Gastroesophageal sphincter (tissue), 3 donors: ENCODE measurements around the gene MFAP3.

Experiments used
- EP300 ChIP-seq: sonication (generic); formaldehyde crosslinking; IDR thresholded peaks from one replicate; pipeline ENCODE4 v1.6.1; 2017; ENCODE audit warnings: antibody characterized with exemption, mild to moderate bottlenecking
- POLR2A ChIP-seq, 2 donors: fragments of 450-650 bp; IDR thresholded peaks; one replicate each; pipeline ENCODE4 v1.6.1; 2017; ENCODE audit warnings: antibody characterized with exemption in 2 of 2, mild to moderate bottlenecking in 2 of 2, moderate library complexity in 1 of 2
- TF ChIP-seq, protein P1 (sequence below), 4 experiments: fragments of 200-600 bp in 2 of 4; fragments of 450-650 bp in 2 of 4; sonication (generic) in 1 of 4; IDR thresholded peaks; one replicate each; pipeline ENCODE4 v1.5.1; 2017 to 2019; ENCODE audit warnings: antibody characterized with exemption in 4 of 4, mild to moderate bottlenecking in 2 of 4, moderate library complexity in 2 of 4

DNA sequence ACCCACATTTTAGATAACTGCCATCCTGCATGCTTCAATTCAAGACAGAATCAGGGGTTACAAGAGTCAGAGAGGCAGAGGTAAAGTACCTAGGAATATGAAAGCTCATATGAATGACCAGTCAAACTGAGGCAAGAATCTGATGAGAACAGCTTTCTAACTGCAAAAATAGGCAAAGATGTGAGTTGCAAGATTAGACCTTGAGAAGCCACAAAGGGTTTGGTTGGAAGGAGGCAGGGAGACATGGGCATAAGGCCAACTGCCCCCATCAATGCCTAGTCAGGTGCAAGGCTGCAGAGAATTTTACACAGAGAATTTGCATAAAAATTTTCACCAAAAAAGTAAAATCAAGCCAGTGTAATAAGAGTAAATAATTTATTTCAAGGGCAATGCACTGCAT, 12.8 kb upstream of the MFAP3 start:
- TF ChIP-seq, protein P1, sequence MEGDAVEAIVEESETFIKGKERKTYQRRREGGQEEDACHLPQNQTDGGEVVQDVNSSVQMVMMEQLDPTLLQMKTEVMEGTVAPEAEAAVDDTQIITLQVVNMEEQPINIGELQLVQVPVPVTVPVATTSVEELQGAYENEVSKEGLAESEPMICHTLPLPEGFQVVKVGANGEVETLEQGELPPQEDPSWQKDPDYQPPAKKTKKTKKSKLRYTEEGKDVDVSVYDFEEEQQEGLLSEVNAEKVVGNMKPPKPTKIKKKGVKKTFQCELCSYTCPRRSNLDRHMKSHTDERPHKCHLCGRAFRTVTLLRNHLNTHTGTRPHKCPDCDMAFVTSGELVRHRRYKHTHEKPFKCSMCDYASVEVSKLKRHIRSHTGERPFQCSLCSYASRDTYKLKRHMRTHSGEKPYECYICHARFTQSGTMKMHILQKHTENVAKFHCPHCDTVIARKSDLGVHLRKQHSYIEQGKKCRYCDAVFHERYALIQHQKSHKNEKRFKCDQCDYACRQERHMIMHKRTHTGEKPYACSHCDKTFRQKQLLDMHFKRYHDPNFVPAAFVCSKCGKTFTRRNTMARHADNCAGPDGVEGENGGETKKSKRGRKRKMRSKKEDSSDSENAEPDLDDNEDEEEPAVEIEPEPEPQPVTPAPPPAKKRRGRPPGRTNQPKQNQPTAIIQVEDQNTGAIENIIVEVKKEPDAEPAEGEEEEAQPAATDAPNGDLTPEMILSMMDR (IDR thresholded peaks at IDR 0.05), result no peak
- TF ChIP-seq EP300, result no peak
- no peak for TF ChIP-seq POLR2A (IDR thresholded peaks at IDR 0.05)
